ENCODE results near the gene ELK4. TPM values are rescaled to one million over a fixed set of nuclear protein-coding genes. Genes with fewer than 3 reads are reported as not detected.

The ELK4 gene
- polyA plus RNA-seq, 2 of the 4 experiments (the other 2 are of a cell fraction), result 5.8 to 11.9 TPM

DNA sequence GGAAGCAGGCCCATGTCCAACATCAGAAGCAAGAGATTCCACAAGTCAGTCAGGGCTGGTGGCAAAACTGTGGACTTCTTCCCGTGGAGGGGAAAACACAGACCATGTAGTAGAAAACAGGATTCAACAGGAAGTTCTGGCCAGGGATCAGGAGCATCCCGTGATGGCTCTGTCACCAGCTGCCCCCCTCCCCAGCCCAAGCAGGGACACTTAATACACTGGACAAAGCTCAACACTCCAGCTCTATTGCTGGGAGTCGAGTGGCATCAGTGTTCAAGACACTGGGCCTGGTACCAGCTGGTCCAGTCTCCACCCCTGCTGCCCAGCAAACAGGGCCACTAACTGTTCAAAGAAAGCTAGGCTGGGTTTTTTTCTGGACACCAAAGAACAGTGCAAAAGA lies 44.8 kb upstream of the ELK4 start:
- ATAC-seq, result no peak
- ChIA-PET POLR2A (no interaction called here), CTCF (interaction anchor here (1.4 to 13.2 kb wide), 4 partner anchors 19 to 85 kb away, joined by 4 to 117 read pairs (median 11); no protein-coding TSS in a partner anchor)
- Histone ChIP-seq H3K9me3 (no peaks in the 10 kb centered on the region), H3K4me2 (no peak overlapping the region), H3K27ac (no peak overlapping the region), H3K4me3 (no peak overlapping the region), H3K4me1 (peaks cover 8% of the 10 kb centered on the region)
- no peak for TF ChIP-seq HOXA7 (CRISPR knock-in tag; IDR thresholded peaks at IDR 0.05)
- TF ChIP-seq, protein P1, sequence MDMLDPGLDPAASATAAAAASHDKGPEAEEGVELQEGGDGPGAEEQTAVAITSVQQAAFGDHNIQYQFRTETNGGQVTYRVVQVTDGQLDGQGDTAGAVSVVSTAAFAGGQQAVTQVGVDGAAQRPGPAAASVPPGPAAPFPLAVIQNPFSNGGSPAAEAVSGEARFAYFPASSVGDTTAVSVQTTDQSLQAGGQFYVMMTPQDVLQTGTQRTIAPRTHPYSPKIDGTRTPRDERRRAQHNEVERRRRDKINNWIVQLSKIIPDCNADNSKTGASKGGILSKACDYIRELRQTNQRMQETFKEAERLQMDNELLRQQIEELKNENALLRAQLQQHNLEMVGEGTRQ (IDR thresholded peaks at IDR 0.05), result no peak
- TF ChIP-seq CEBPB (IDR thresholded peaks at IDR 0.05), result no peak
- TF ChIP-seq, protein P2, sequence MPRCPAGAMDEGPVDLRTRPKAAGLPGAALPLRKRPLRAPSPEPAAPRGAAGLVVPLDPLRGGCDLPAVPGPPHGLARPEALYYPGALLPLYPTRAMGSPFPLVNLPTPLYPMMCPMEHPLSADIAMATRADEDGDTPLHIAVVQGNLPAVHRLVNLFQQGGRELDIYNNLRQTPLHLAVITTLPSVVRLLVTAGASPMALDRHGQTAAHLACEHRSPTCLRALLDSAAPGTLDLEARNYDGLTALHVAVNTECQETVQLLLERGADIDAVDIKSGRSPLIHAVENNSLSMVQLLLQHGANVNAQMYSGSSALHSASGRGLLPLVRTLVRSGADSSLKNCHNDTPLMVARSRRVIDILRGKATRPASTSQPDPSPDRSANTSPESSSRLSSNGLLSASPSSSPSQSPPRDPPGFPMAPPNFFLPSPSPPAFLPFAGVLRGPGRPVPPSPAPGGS (IDR thresholded peaks at IDR 0.05), result no peak
- TF ChIP-seq GATA3 (IDR thresholded peaks at IDR 0.05; ENCODE audit: borderline replicate concordance), result no peak
- TF ChIP-seq POLR2AphosphoS2 (conservative IDR thresholded peaks at IDR 0.05; ENCODE audit: low read length), result no peak
- TF ChIP-seq CBX2 (IDR thresholded peaks at IDR 0.05; ENCODE audit: borderline replicate concordance, low read depth), result no peak
- TF ChIP-seq TFCP2L1 (CRISPR knock-in tag; IDR thresholded peaks at IDR 0.05), result no peak
- FAIRE-seq, result no peak
- DNase-seq (ENCODE audit: low read depth in 1 of 2, low spot score in 1 of 2), result no peak
- WGBS (ENCODE audit: missing lambda C conversion rate), result 59% methylated on average over 3 of the region's 3 CpGs

DNA sequence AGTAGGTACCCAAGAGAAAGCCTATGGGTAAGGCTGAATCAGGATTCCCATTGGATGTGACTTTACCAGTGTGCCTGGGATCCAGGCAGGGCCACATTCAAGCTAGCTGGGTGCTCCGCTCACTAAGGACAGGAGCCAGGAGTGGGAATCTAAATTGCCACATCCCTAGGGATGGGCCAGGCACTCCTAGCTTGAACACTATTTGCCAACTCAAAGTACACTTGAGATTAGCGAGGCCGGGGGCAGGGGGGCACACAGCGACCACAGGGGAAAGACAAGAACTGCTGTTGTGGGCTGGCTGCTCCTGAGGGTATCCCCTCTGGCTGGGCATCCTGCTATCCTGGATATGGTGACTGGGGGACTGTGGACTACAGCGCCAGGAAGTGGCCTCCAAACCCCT lies 44.2 kb upstream of the ELK4 start:
- 92% methylated on average over 5 of the region's 5 CpGs for WGBS (ENCODE audit: missing lambda C conversion rate)
- no peak overlapping the region for H3K27ac ChIP-seq
- FAIRE-seq (no peak), ATAC-seq (no peak), DNase-seq (ENCODE audit: low read depth in 1 of 2, low spot score in 1 of 2) (no peak)
- no peak overlapping the region for H3K4me3 ChIP-seq
- no peak overlapping the region for H3K4me2 ChIP-seq
- peaks cover 8% of the 10 kb centered on the region for H3K4me1 ChIP-seq
- H3K9me3 ChIP-seq, result no peaks in the 10 kb centered on the region
- CTCF ChIA-PET, result interaction anchor here (1.6 to 13.2 kb wide), 3 partner anchors 18 to 85 kb away, joined by 6 to 117 read pairs (median 16); no protein-coding TSS in a partner anchor
- POLR2A ChIA-PET, result no interaction called here
- no peak for TF ChIP-seq SREBF2 (IDR thresholded peaks at IDR 0.05)
- TF ChIP-seq HDAC2 (IDR thresholded peaks at IDR 0.05), result no peak
- no peak for TF ChIP-seq RAD21 (conservative IDR thresholded peaks at IDR 0.05 in 1 of 2, IDR thresholded peaks at IDR 0.05 in 1 of 2)
- TF ChIP-seq HOXB13 (CRISPR knock-in tag; IDR thresholded peaks at IDR 0.05; ENCODE audit: low read depth), result no peak
- no peak for TF ChIP-seq EHMT2 (IDR thresholded peaks at IDR 0.05; ENCODE audit: low read depth)
- TF ChIP-seq NFE2L2 (conservative IDR thresholded peaks at IDR 0.05; ENCODE audit: low read length), result no peak
- no peak for TF ChIP-seq CHD4 (IDR thresholded peaks at IDR 0.05; ENCODE audit: borderline replicate concordance)
- TF ChIP-seq ZSCAN20 (CRISPR knock-in tag; IDR thresholded peaks at IDR 0.05), result no peak
- no peak for TF ChIP-seq CBX8 (IDR thresholded peaks at IDR 0.05)
- no peak for TF ChIP-seq JUNB (IDR thresholded peaks at IDR 0.05)

DNA sequence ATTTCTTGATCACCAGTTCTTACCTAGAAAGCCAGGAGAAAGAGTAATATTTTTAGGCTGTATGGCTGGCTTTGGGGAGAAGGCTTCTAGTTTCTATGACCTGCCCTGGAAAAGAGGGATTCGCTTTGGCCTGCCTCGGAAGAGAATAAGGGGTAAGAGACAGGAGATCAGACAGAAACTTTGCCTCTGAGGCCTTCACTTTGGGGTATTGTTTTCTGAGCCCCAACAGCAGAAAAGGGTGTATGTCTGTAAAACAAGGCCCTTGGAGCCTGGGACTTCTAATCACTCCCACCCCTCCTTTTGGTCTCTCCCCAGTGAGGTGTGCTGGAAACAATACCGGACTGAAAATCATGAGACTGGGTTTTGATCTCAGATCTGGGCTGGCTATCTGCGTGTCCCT lies 43.4 kb upstream of the ELK4 start:
- no peak for DNase-seq (ENCODE audit: low read depth in 1 of 2, low spot score in 1 of 2)
- TF ChIP-seq CBX8 (IDR thresholded peaks at IDR 0.05) (no peak), TP53 (CRISPR knock-in tag; IDR thresholded peaks at IDR 0.05) (no peak), CBX2 (IDR thresholded peaks at IDR 0.05; ENCODE audit: borderline replicate concordance, low read depth) (no peak), CHD4 (IDR thresholded peaks at IDR 0.05; ENCODE audit: borderline replicate concordance) (no peak)
- Histone ChIP-seq H3K9me3 (no peaks in the 10 kb centered on the region), H3K4me1 (peaks cover 8% of the 10 kb centered on the region), H3K4me2 (no peak overlapping the region), H3K27ac (no peak overlapping the region), H3K4me3 (no peak overlapping the region)
- ATAC-seq, result no peak
- ChIA-PET POLR2A (no interaction called here), CTCF (interaction anchor here (13.2 kb wide), 1 partner anchor 17 kb away, joined by 117 read pairs; no protein-coding TSS in a partner anchor)
- 96% methylated on average over 4 of the region's 4 CpGs for WGBS (ENCODE audit: missing lambda C conversion rate)
- no peak for FAIRE-seq

DNA sequence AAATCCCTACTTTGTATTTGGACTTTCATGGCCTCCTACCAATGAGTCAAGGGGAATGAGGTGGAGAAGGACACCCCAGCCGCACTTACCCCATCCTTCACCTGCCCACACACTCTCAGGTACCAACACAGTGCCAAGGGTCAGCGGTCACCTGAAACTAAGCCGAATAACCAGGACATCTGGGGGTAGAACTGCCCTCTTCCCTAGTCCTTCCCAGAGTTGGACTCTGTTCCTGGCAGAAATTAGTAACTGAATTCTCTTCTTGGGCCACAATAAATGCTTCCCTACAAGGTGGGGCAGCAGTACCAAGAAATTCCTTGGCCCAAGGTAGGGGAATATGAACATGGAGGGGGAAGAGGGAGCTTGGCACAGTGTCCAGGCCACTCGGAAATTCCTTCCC lies 41.2 kb upstream of the ELK4 start:
- POLR2A ChIA-PET, result no interaction called here
- H3K9me3 ChIP-seq, result no peaks in the 10 kb centered on the region
- 76% methylated on average over 4 of the region's 4 CpGs for WGBS (ENCODE audit: missing lambda C conversion rate)
- no peak overlapping the region for H3K27ac ChIP-seq
- no peak overlapping the region for H3K4me2 ChIP-seq
- no peak for ATAC-seq
- H3K4me1 ChIP-seq, result peaks cover 14% of the 10 kb centered on the region; the same call in 2 of the 3 replicates
- DNase-seq (ENCODE audit: low read depth in 1 of 2, low spot score in 1 of 2), result no peak
- no peak for FAIRE-seq
- CTCF ChIA-PET, result interaction anchor here (1.1 to 13.2 kb wide), 2 partner anchors 15 to 81 kb away, joined by 4 to 117 read pairs; no protein-coding TSS in a partner anchor
- TF ChIP-seq HOXB13 (CRISPR knock-in tag; IDR thresholded peaks at IDR 0.05; ENCODE audit: low read depth) (no peak), KDM1A (IDR thresholded peaks at IDR 0.05; ENCODE audit: low read depth) (no peak), FOSB (CRISPR knock-in tag; IDR thresholded peaks at IDR 0.05) (no peak)
- no peak overlapping the region for H3K4me3 ChIP-seq
